Measurements from ENCODE around the gene PALLD. TPM values are rescaled to one million over a fixed set of nuclear protein-coding genes. Genes with fewer than 3 reads are reported as not detected.

The PALLD gene
- total RNA-seq, 1 donor from 2014 or later = 396 TPM

GRCh38 chr4:168540503-168541265 is 43.8 kb downstream of the PALLD start:
- Mint-ChIP-seq H3K4me3 (ENCODE audit: unreplicated experiment) (peak overlapping the region; percentile 59), H3K27ac (ENCODE audit: unreplicated experiment) (peak overlapping the region; percentile 81), H3K27me3 (ENCODE audit: unreplicated experiment) (no peaks in the 10 kb centered on the region), H3K36me3 (ENCODE audit: unreplicated experiment) (no peaks in the 10 kb centered on the region), H3K9me3 (ENCODE audit: unreplicated experiment) (no peaks in the 10 kb centered on the region), H3K4me1 (ENCODE audit: unreplicated experiment) (peaks cover 30% of the 10 kb centered on the region)
- no peak for DNase-seq (ENCODE audit: extremely low spot score, unreplicated experiment)
- TF ChIP-seq CTCF (IDR thresholded peaks at IDR 0.05) = no peak

- H3K9me3 Mint-ChIP-seq (ENCODE audit: unreplicated experiment) = no peaks in the 10 kb centered on the region
- peaks cover 30% of the 10 kb centered on the region for H3K4me1 Mint-ChIP-seq (ENCODE audit: unreplicated experiment)
- TF ChIP-seq CTCF (IDR thresholded peaks at IDR 0.05) = no peak
- no peaks in the 10 kb centered on the region for H3K27me3 Mint-ChIP-seq (ENCODE audit: unreplicated experiment)
- H3K27ac Mint-ChIP-seq (ENCODE audit: unreplicated experiment) = peak overlapping the region; percentile 81
- peak overlapping the region; percentile 59 for H3K4me3 Mint-ChIP-seq (ENCODE audit: unreplicated experiment)
- no peaks in the 10 kb centered on the region for H3K36me3 Mint-ChIP-seq (ENCODE audit: unreplicated experiment)
- no peak for DNase-seq (ENCODE audit: extremely low spot score, unreplicated experiment)
Observed at GRCh38 chr4:168541266-168541953, 44.6 kb downstream of the PALLD start.

- Mint-ChIP-seq H3K4me3 (ENCODE audit: unreplicated experiment) (no peak overlapping the region), H3K27ac (ENCODE audit: unreplicated experiment) (peak overlapping the region; percentile 93), H3K9me3 (ENCODE audit: unreplicated experiment) (no peaks in the 10 kb centered on the region), H3K27me3 (ENCODE audit: unreplicated experiment) (no peaks in the 10 kb centered on the region), H3K4me1 (ENCODE audit: unreplicated experiment) (peaks cover 55% of the 10 kb centered on the region), H3K36me3 (ENCODE audit: unreplicated experiment) (no peaks in the 10 kb centered on the region)
- TF ChIP-seq CTCF (IDR thresholded peaks at IDR 0.05) = no peak
- DNase-seq (ENCODE audit: extremely low spot score, unreplicated experiment) = no peak
Observed at GRCh38 chr4:168549143-168549542, 52.3 kb downstream of the PALLD start.

GRCh38 chr4:168550064-168550766 is 53.4 kb downstream of the PALLD start:
- peak overlapping the region; percentile 39 for H3K4me3 Mint-ChIP-seq (ENCODE audit: unreplicated experiment)
- peaks cover 56% of the 10 kb centered on the region for H3K4me1 Mint-ChIP-seq (ENCODE audit: unreplicated experiment)
- no peak for DNase-seq (ENCODE audit: extremely low spot score, unreplicated experiment)
- H3K27me3 Mint-ChIP-seq (ENCODE audit: unreplicated experiment) = no peaks in the 10 kb centered on the region
- TF ChIP-seq CTCF (IDR thresholded peaks at IDR 0.05) = no peak
- H3K36me3 Mint-ChIP-seq (ENCODE audit: unreplicated experiment) = no peaks in the 10 kb centered on the region
- peak overlapping the region; percentile 93 for H3K27ac Mint-ChIP-seq (ENCODE audit: unreplicated experiment)
- no peaks in the 10 kb centered on the region for H3K9me3 Mint-ChIP-seq (ENCODE audit: unreplicated experiment)

- H3K9me3 Mint-ChIP-seq (ENCODE audit: unreplicated experiment) = no peaks in the 10 kb centered on the region
- peak overlapping the region; percentile 93 for H3K27ac Mint-ChIP-seq (ENCODE audit: unreplicated experiment)
- no peak for TF ChIP-seq CTCF (IDR thresholded peaks at IDR 0.05)
- no peaks in the 10 kb centered on the region for H3K27me3 Mint-ChIP-seq (ENCODE audit: unreplicated experiment)
- H3K4me1 Mint-ChIP-seq (ENCODE audit: unreplicated experiment) = peaks cover 48% of the 10 kb centered on the region
- no peaks in the 10 kb centered on the region for H3K36me3 Mint-ChIP-seq (ENCODE audit: unreplicated experiment)
- no peak overlapping the region for H3K4me3 Mint-ChIP-seq (ENCODE audit: unreplicated experiment)
- DNase-seq (ENCODE audit: extremely low spot score, unreplicated experiment) = no peak
Observed at GRCh38 chr4:168551211-168551610, 54.4 kb downstream of the PALLD start.

All from osteocyte (in vitro differentiated cells).